K562 (cell line): ENCODE data around the gene PKP1. TPM values are rescaled to one million over a fixed set of nuclear protein-coding genes. Genes with fewer than 3 reads are reported as not detected.

Source experiments
- ATAC-seq: fragments of 200-7000 bp; cut with Tn5 transposase; 3 replicates; pipeline ENCODE4 v1.9.1; 2020; ENCODE audit warnings: moderate library complexity
- BruUV-seq: library from RNA; stranded (reverse); fragments of 400-500 nt; replicated peaks from 2 replicates; lab custom pipeline; 2021; lab: Mats Ljungman, UMichigan
- CTCF ChIA-PET: fragments of 300-600 bp; formaldehyde crosslinking; extraction: SDS; loops from one replicate; lab custom pipeline; 2021; ENCODE audit warnings: low intra/inter-chr PET ratio; lab: Yijun Ruan, JAX
- POLR2A ChIA-PET: fragments of 300-600, 350-650 bp; sonication (Branson Sonifier 250); formaldehyde crosslinking; extraction: SDS; loops from one replicate; lab custom pipeline; 2021; ENCODE audit warnings: antibody characterized with exemption, inconsistent platforms; lab: Yijun Ruan, JAX
- DNase-seq, 4 experiments: peaks; one replicate each; pipeline versions ENCODE4 v3.0.0 to v3.0.0-alpha.2; 2011 to 2018; ENCODE audit warnings: low spot score in 3 of 4, mixed read lengths in 3 of 4; ENCODE audit errors: extremely low read depth in 1 of 4
- FAIRE-seq: peaks from 2 replicates; lab custom pipeline; 2011; peaks lifted over from hg19 to GRCh38; lab: Jason Lieb, UNC
- H2AFZ ChIP-seq: 2 replicates; pipeline ENCODE4 v1.6.0; 2011; ENCODE audit warnings: low read depth, low read length, control low read depth, inconsistent platforms
- H3K27ac ChIP-seq: fragments of 200-600 bp; 3 replicates; pipeline ENCODE4 v1.8.0; 2011; ENCODE audit warnings: low read depth, mild to moderate bottlenecking, control low read depth, inconsistent platforms, low read length, moderate library complexity, mixed read lengths; ENCODE audit errors: extremely low read depth
- H3K27me3 ChIP-seq, 2 experiments: fragments of 300-600 bp in 1 of 2; 2 replicates in 1 of 2; 3 replicates in 1 of 2; pipeline versions ENCODE4 v1.6.0 to v1.8.0; 2011; ENCODE audit warnings: inconsistent platforms in 2 of 2, low read length in 2 of 2, mild to moderate bottlenecking in 1 of 2, mixed read lengths in 1 of 2, moderate library complexity in 1 of 2; ENCODE audit not compliant: control insufficient read depth in 2 of 2, insufficient read depth in 2 of 2
- H3K36me3 ChIP-seq: fragments of 300-600 bp; 3 replicates; pipeline ENCODE4 v1.8.0; 2011; ENCODE audit warnings: mild to moderate bottlenecking, low read length, inconsistent platforms; ENCODE audit not compliant: control insufficient read depth, insufficient read depth
- H3K4me1 ChIP-seq, 2 experiments: fragments of 200-600 bp in 1 of 2; replicated peaks in 1 of 2; 2 replicates in 1 of 2; 3 replicates in 1 of 2; pipeline versions ENCODE4 v1.5.1 to v1.8.0; 2011; ENCODE audit warnings: inconsistent platforms in 2 of 2, low read length in 2 of 2, mild to moderate bottlenecking in 1 of 2, mixed read lengths in 1 of 2, moderate library complexity in 1 of 2; ENCODE audit not compliant: control insufficient read depth in 2 of 2, insufficient read depth in 2 of 2
- H3K4me2 ChIP-seq: 2 replicates; pipeline ENCODE4 v1.6.1; 2011; ENCODE audit warnings: low read length, control low read depth, inconsistent platforms, mixed read lengths; ENCODE audit not compliant: insufficient read depth
- H3K4me3 ChIP-seq: fragments of 200-600 bp; sonication (generic), shearing (Covaris generic); 2 replicates; pipeline ENCODE4 v1.5.1; 2016; ENCODE audit warnings: control low read depth, inconsistent platforms
- H3K79me2 ChIP-seq: fragments of 200-600 bp; 3 replicates; pipeline ENCODE4 v1.8.0; 2011; ENCODE audit warnings: low read length, inconsistent platforms; ENCODE audit not compliant: control insufficient read depth, insufficient read depth
- H3K9ac ChIP-seq, 2 experiments: 2 replicates each; pipeline versions ENCODE4 v1.6.0 to v1.6.1; 2011; ENCODE audit warnings: low read depth in 2 of 2, low read length in 2 of 2, control low read depth in 1 of 2, inconsistent platforms in 1 of 2, mild to moderate bottlenecking in 1 of 2, mixed read lengths in 1 of 2; ENCODE audit not compliant: insufficient read depth in 1 of 2
- H3K9me1 ChIP-seq: one replicate; pipeline ENCODE4 v1.6.0; 2011; ENCODE audit warnings: inconsistent platforms, mild to moderate bottlenecking, low read length, moderate library complexity; ENCODE audit not compliant: control insufficient read depth, insufficient read depth
- H3K9me3 ChIP-seq: replicated peaks from 2 replicates; pipeline ENCODE4 v1.5.1; 2011; ENCODE audit warnings: low read depth, low read length, inconsistent platforms; ENCODE audit not compliant: control insufficient read depth, insufficient read depth
- H4K20me1 ChIP-seq: replicated peaks from 2 replicates; pipeline ENCODE4 v1.6.1; 2011; ENCODE audit warnings: low read length, inconsistent platforms, mixed read lengths; ENCODE audit not compliant: control insufficient read depth, insufficient read depth
- ATF7 ChIP-seq: fragments of 450-650 bp; IDR thresholded peaks from 2 replicates; pipeline ENCODE4 v1.7.1; 2014; ENCODE audit warnings: mild to moderate bottlenecking, moderate library complexity
- WGBS: fragments of 100-300 bp; shearing (Covaris generic); methylation state at CpG from one replicate; pipeline ENCODE4 v1.1.6; 2016; ENCODE audit warnings: low coverage, mixed read lengths; ENCODE audit not compliant: insufficient coverage; ENCODE audit errors: missing lambda C conversion rate; 5-methylcytosine and 5-hydroxymethylcytosine counted together
- in situ Hi-C: fragments of 300-500 bp; cut with MboI; formaldehyde crosslinking; loops from 4 replicates; pipeline ENCODE4 v1.15.0; 2018; ENCODE audit warnings: inconsistent platforms, mixed read lengths
- intact Hi-C: fragments of 100-400 bp; cut with micrococcal nuclease; formaldehyde crosslinking; loops from 2 replicates; pipeline ENCODE4 v1.14.2; 2022
- polyA plus RNA-seq, 8 experiments: library from polyadenylated mRNA; depleted of rRNA in 4 of 8; stranded (reverse) in 5 of 8; unstranded in 3 of 8; fragments of >200 nt; fragmentation: Nextera tagmentation in 2 of 8; fragmentation: Illumina TruSeq in 1 of 8; extraction: Ambion mirVana in 2 of 8; extraction: Trizol in 1 of 8; gene quantifications; 2 replicates each; pipeline versions ENCODE4 v1.2.1 to v1.2.3, GENCODE V29; 2011 to 2014; ENCODE audit warnings: inconsistent platforms in 1 of 8, missing spikeins in 1 of 8
- total RNA-seq, 7 experiments: library from RNA; depleted of rRNA in 6 of 7; stranded (reverse); fragments of >200 nt in 6 of 7; fragmentation: Illumina TruSeq in 2 of 7; extraction: Trizol in 2 of 7; gene quantifications; 2 replicates each; pipeline versions ENCODE4 v1.2.1 to v1.2.3, GENCODE V29; 2011 to 2021; ENCODE audit warnings: low replicate concordance in 1 of 7
- TF ChIP-seq, protein P1 (sequence below), 2 experiments: fragments of 450-650 bp in 1 of 2; sonication (generic) in 1 of 2; formaldehyde crosslinking in 1 of 2; IDR thresholded peaks in 1 of 2; conservative IDR thresholded peaks in 1 of 2; 2 replicates each; pipeline versions ENCODE4 v1.6.1 to v1.8.1; 2016 to 2023; ENCODE audit warnings: mild to moderate bottlenecking in 2 of 2, moderate library complexity in 2 of 2, inconsistent platforms in 1 of 2, missing genetic modification reagents in 1 of 2
- TF ChIP-seq, protein P2 (sequence below): sonication (generic); formaldehyde crosslinking; IDR thresholded peaks from 2 replicates; pipeline ENCODE4 v1.8.1; 2023; ENCODE audit warnings: mild to moderate bottlenecking, missing genetic modification reagents

The PKP1 gene
- total and polyA plus RNA-seq, 9 of the 15 experiments (the other 6 are each of a cell fraction or from before 2014, with no cell fraction given) = not detected

DNA sequence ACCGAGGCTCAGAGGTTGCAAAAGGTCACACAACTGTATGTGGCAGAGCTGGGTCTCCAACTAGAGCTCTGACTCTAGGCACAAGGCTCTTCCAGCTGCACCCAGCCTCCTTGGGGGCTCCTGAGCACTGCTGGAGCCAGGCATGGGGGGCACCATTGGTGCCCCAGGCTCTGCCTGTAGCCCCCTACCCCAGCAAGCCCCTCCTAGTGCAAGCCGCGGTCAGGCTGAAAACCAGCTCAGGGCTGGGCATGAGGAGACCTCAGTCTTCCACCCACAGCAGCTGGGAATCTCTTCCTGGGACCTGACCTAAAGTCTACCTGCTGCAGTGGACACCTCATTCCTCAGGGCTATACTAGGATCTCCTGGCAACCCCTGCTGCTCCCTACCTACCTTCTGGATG is 79.6 kb downstream of the PKP1 start:
- Histone ChIP-seq H4K20me1 (peaks cover 27% of the 10 kb centered on the region), H3K4me1 (peaks cover 0 to 3% of the 10 kb centered on the region in 2 experiments; a peak in 1 of 5 replicates), H3K9me1 (no peaks in the 10 kb centered on the region), H3K27ac (no peak overlapping the region), H3K4me2 (no peak overlapping the region), H3K79me2 (no peaks in the 10 kb centered on the region), H3K9ac (no peak overlapping the region), H2AFZ (no peak overlapping the region), H3K4me3 (no peak overlapping the region), H3K36me3 (no peaks in the 10 kb centered on the region), H3K27me3 (peaks cover 0 to 89% of the 10 kb centered on the region in 2 experiments; a peak in 2 of 5 replicates), H3K9me3 (no peaks in the 10 kb centered on the region)
- DNase-seq (no peak), FAIRE-seq (no peak), ATAC-seq (no peak)
- in situ Hi-C loops (no loop called here), intact Hi-C loops (loop anchor here (5.0 kb wide), 1 partner anchor 276 kb away; no protein-coding TSS in a partner anchor)
- no TSS peak for BruUV-seq
- WGBS = 2% methylated on average over 3 of the region's 3 CpGs
- ChIA-PET POLR2A (interaction anchor here (0.6 to 1.2 kb wide), 6 partner anchors 9 to 57 kb away, joined by 3 to 4 read pairs (median 3); no protein-coding TSS in a partner anchor), CTCF (interaction anchor here (5.2 kb wide), 1 partner anchor 108 kb away, joined by 60 read pairs; no protein-coding TSS in a partner anchor)
- no peak for TF ChIP-seq ATF7
- TF ChIP-seq, protein P1, sequence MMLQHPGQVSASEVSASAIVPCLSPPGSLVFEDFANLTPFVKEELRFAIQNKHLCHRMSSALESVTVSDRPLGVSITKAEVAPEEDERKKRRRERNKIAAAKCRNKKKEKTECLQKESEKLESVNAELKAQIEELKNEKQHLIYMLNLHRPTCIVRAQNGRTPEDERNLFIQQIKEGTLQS (IDR thresholded peaks at IDR 0.05) = no peak
- TF ChIP-seq, protein P1 (CRISPR knock-in tag; conservative IDR thresholded peaks at IDR 0.05) = no peak
- TF ChIP-seq, protein P2, sequence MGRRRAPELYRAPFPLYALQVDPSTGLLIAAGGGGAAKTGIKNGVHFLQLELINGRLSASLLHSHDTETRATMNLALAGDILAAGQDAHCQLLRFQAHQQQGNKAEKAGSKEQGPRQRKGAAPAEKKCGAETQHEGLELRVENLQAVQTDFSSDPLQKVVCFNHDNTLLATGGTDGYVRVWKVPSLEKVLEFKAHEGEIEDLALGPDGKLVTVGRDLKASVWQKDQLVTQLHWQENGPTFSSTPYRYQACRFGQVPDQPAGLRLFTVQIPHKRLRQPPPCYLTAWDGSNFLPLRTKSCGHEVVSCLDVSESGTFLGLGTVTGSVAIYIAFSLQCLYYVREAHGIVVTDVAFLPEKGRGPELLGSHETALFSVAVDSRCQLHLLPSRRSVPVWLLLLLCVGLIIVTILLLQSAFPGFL = no peak
